NCI-H2196 treated with DMSO at 0.1 percent for 48 hours (cell line): ENCODE measurements around the gene TTC34.
"Not testable (repeated sequence)": the region's sequence is repeated elsewhere in the genome, so short reads cannot be mapped to it uniquely, and the experiment has no call there.

Experiments used
- DNase-seq: peaks from one replicate; lab custom pipeline; 2025; ENCODE audit not compliant: unreplicated experiment; lab: John Stamatoyannopoulos, UW

TTC34 gene

GRCh38 chr1:2630498-2631135, 170.9 kb downstream of the TTC34 start:
- no peak for DNase-seq

GRCh38 chr1:2629627-2630497, 171.6 kb downstream of the TTC34 start:
- no peak for DNase-seq

- DNase-seq = no peak
Measured at GRCh38 chr1:2628933-2629626, 172.4 kb downstream of the TTC34 start.

- DNase-seq = no peak
Measured at GRCh38 chr1:2628191-2628932, 173.1 kb downstream of the TTC34 start.

- no peak for DNase-seq
Measured at GRCh38 chr1:2627746-2628145, 173.7 kb downstream of the TTC34 start.

GRCh38 chr1:2625748-2626147, 175.7 kb downstream of the TTC34 start:
- DNase-seq = not testable (repeated sequence)

- no peak for DNase-seq
Measured at GRCh38 chr1:2625311-2625710, 176.2 kb downstream of the TTC34 start.

GRCh38 chr1:2624735-2625300, 176.7 kb downstream of the TTC34 start:
- DNase-seq = no peak

- no peak for DNase-seq
Measured at GRCh38 chr1:2623571-2624337, 177.7 kb downstream of the TTC34 start.

- DNase-seq = no peak
Measured at GRCh38 chr1:2617971-2618470, 183.5 kb downstream of the TTC34 start.

GRCh38 chr1:2614145-2614544, 187.3 kb downstream of the TTC34 start:
- DNase-seq = no peak

GRCh38 chr1:2612591-2613365, 188.7 kb downstream of the TTC34 start:
- no peak for DNase-seq

GRCh38 chr1:2611621-2612437, 189.7 kb downstream of the TTC34 start:
- DNase-seq = no peak

GRCh38 chr1:2611031-2611501, 190.4 kb downstream of the TTC34 start:
- no peak for DNase-seq

- DNase-seq = no peak
Measured at GRCh38 chr1:2610036-2610959, 191.2 kb downstream of the TTC34 start.

GRCh38 chr1:2609319-2610035, 192.0 kb downstream of the TTC34 start:
- DNase-seq = no peak
